HepG2 (cell line): Measurements from ENCODE around the gene KRTAP5-8. TPM values are rescaled to one million over a fixed set of nuclear protein-coding genes. Genes with fewer than 3 reads are reported as not detected.

Experiments
- ERF ChIP-seq: IDR thresholded peaks from 2 replicates; pipeline ENCODE4 v1.6.1; 2018; ENCODE audit warnings: missing biosample characterization, missing genetic modification reagents
- HMG20A ChIP-seq: IDR thresholded peaks from 2 replicates; pipeline ENCODE4 v1.6.1; 2016; ENCODE audit warnings: borderline replicate concordance
- HNF4G ChIP-seq, 2 experiments: sonication (generic) in 1 of 2; formaldehyde crosslinking in 1 of 2; IDR thresholded peaks; 2 replicates each; pipeline versions ENCODE4 v1.4.0 to v1.6.1; 2011 to 2020; ENCODE audit warnings: borderline replicate concordance in 2 of 2, low read depth in 2 of 2, mild to moderate bottlenecking in 2 of 2, low read length in 1 of 2, missing genetic modification reagents in 1 of 2, moderate library complexity in 1 of 2
- HOXA9 ChIP-seq: sonication (generic); formaldehyde crosslinking; IDR thresholded peaks from 2 replicates; pipeline ENCODE4 v1.8.1; 2022; ENCODE audit warnings: missing genetic modification reagents, mild to moderate bottlenecking, moderate library complexity, borderline replicate concordance
- KDM2A ChIP-seq: sonication (generic); formaldehyde crosslinking; IDR thresholded peaks from 2 replicates; pipeline ENCODE4 v1.4.0; 2020; ENCODE audit warnings: low read depth, missing genetic modification reagents, borderline replicate concordance
- KDM4B ChIP-seq: sonication (generic); formaldehyde crosslinking; IDR thresholded peaks from 2 replicates; pipeline ENCODE4 v1.4.0; 2020; ENCODE audit warnings: missing genetic modification reagents
- KDM6A ChIP-seq: IDR thresholded peaks from 2 replicates; pipeline ENCODE4 v1.6.1; 2016; ENCODE audit warnings: low read depth
- KLF13 ChIP-seq: sonication (generic); formaldehyde crosslinking; IDR thresholded peaks from 2 replicates; pipeline ENCODE4 v1.4.0; 2020; ENCODE audit warnings: mild to moderate bottlenecking, missing genetic modification reagents
- MXI1 ChIP-seq: IDR thresholded peaks from 3 replicates; pipeline ENCODE4 v1.6.1; 2012; ENCODE audit warnings: low read depth, low read length, inconsistent platforms, borderline replicate concordance
- NBN ChIP-seq: fragments of 450-650 bp; conservative IDR thresholded peaks from 2 replicates; pipeline ENCODE4 v1.6.1; 2017
- NCOA2 ChIP-seq: sonication (generic); formaldehyde crosslinking; IDR thresholded peaks from 2 replicates; pipeline ENCODE4 v1.8.0; 2022; ENCODE audit warnings: inconsistent platforms
- NFRKB ChIP-seq: fragments of 450-650 bp; IDR thresholded peaks from 2 replicates; pipeline ENCODE4 v1.6.1; 2017
- SOX5 ChIP-seq: IDR thresholded peaks from 2 replicates; pipeline ENCODE4 v1.6.1; 2016; ENCODE audit warnings: borderline replicate concordance
- TCF7 ChIP-seq: sonication (generic); IDR thresholded peaks from 2 replicates; pipeline ENCODE4 v1.6.1; 2016; ENCODE audit warnings: antibody characterized with exemption, low read depth
- ZNF354B ChIP-seq: sonication (generic); formaldehyde crosslinking; IDR thresholded peaks from 2 replicates; pipeline ENCODE4 v1.8.0; 2022; ENCODE audit warnings: mild to moderate bottlenecking, missing genetic modification reagents
- ZNF441 ChIP-seq: sonication (generic); formaldehyde crosslinking; IDR thresholded peaks from 2 replicates; pipeline ENCODE4 v1.7.0; 2021; ENCODE audit warnings: missing genetic modification reagents, borderline replicate concordance
- polyA plus RNA-seq, 8 experiments: library from polyadenylated mRNA; depleted of rRNA in 3 of 8; stranded (reverse) in 7 of 8; unstranded in 1 of 8; fragments of >200 nt; fragmentation: Illumina TruSeq in 4 of 8; extraction: Trizol in 4 of 8; gene quantifications; 2 replicates each; pipeline versions ENCODE4 v1.2.1 to v1.2.3, GENCODE V29; 2011 to 2016; ENCODE audit warnings: low read depth in 4 of 8, missing spikeins in 1 of 8, mixed read lengths in 1 of 8; ENCODE audit not compliant: insufficient read depth in 1 of 8
- total RNA-seq, 5 experiments: library from RNA; depleted of rRNA; stranded (reverse); fragments of >200 nt; fragmentation: Illumina TruSeq; extraction: Trizol; gene quantifications; 2 replicates each; pipeline ENCODE4 v1.2.3, GENCODE V29; 2016; ENCODE audit warnings: low read depth in 1 of 5
- TF ChIP-seq, protein P1 (sequence below): IDR thresholded peaks from 2 replicates; pipeline ENCODE4 v1.6.1; 2016
- TF ChIP-seq, protein P2 (sequence below): IDR thresholded peaks from 2 replicates; pipeline ENCODE4 v1.6.1; 2016; ENCODE audit warnings: missing genetic modification reagents, missing compliant biosample characterization
- TF ChIP-seq, protein P3 (sequence below): sonication (generic); formaldehyde crosslinking; IDR thresholded peaks from 2 replicates; pipeline ENCODE4 v1.8.1; 2022; ENCODE audit warnings: low read depth, mild to moderate bottlenecking, missing genetic modification reagents
- TF ChIP-seq, protein P4 (sequence below): sonication (generic); formaldehyde crosslinking; IDR thresholded peaks from 2 replicates; pipeline ENCODE4 v1.5.0; 2020; ENCODE audit warnings: missing genetic modification reagents
- TF ChIP-seq, protein P5 (sequence below): sonication (generic); formaldehyde crosslinking; IDR thresholded peaks from 2 replicates; pipeline ENCODE4 v1.8.0; 2022; ENCODE audit warnings: missing genetic modification reagents, mild to moderate bottlenecking, moderate library complexity, borderline replicate concordance
- TF ChIP-seq, protein P6 (sequence below): sonication (generic); formaldehyde crosslinking; IDR thresholded peaks from 2 replicates; pipeline ENCODE4 v1.4.0; 2020; ENCODE audit warnings: missing genetic modification reagents

The KRTAP5-8 gene
- total and polyA plus RNA-seq, 2 of the 13 experiments (the other 11 are each of a cell fraction or from before 2014, with no cell fraction given) = 0.20 TPM; not detected in 1

DNA sequence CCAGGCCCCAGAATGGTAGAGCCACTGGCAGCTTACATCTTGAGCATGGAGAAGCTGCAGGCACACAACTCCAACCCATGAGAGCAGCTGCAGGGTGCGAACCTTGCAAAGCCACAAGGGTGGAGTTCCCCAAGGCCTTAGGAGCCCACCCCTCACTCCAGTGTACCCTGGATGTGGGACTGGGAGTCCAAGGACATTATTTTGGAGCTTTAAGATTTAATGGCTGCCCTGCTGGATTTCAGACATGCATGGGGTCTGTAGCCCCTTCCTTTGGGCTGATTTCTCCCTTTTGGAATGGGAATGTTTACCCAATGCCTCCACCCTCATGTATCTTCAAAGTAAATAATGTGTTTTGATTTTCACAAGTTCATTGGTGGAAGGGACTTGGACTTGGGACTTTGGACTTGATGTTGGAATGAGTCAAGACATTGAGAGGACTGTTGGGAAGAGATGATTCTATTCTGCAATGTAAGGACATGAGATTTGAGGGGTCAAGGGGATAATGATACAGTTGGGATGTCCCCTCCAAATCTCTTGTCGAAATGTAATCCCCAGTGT lies 11.8 kb upstream of the KRTAP5-8 start (continued):
- TF ChIP-seq, protein P1, sequence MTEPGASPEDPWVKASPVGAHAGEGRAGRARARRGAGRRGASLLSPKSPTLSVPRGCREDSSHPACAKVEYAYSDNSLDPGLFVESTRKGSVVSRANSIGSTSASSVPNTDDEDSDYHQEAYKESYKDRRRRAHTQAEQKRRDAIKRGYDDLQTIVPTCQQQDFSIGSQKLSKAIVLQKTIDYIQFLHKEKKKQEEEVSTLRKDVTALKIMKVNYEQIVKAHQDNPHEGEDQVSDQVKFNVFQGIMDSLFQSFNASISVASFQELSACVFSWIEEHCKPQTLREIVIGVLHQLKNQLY = no peak
- TF ChIP-seq, protein P2, sequence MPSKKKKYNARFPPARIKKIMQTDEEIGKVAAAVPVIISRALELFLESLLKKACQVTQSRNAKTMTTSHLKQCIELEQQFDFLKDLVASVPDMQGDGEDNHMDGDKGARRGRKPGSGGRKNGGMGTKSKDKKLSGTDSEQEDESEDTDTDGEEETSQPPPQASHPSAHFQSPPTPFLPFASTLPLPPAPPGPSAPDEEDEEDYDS (CRISPR knock-in tag) = no peak
- peak; percentile 30; the same call in 1 of the 2 replicates for TF ChIP-seq TCF7
- TF ChIP-seq NCOA2 = peak; percentile 37; the same call in 1 of the 2 replicates
- peak; percentile 82; the same call in 1 of the 2 replicates for TF ChIP-seq HMG20A (CRISPR knock-in tag)
- TF ChIP-seq ZNF441 (CRISPR knock-in tag) = no peak
- TF ChIP-seq SOX5 (CRISPR knock-in tag) = peak; percentile 56; the same call in 1 of the 2 replicates
- TF ChIP-seq, protein P3, sequence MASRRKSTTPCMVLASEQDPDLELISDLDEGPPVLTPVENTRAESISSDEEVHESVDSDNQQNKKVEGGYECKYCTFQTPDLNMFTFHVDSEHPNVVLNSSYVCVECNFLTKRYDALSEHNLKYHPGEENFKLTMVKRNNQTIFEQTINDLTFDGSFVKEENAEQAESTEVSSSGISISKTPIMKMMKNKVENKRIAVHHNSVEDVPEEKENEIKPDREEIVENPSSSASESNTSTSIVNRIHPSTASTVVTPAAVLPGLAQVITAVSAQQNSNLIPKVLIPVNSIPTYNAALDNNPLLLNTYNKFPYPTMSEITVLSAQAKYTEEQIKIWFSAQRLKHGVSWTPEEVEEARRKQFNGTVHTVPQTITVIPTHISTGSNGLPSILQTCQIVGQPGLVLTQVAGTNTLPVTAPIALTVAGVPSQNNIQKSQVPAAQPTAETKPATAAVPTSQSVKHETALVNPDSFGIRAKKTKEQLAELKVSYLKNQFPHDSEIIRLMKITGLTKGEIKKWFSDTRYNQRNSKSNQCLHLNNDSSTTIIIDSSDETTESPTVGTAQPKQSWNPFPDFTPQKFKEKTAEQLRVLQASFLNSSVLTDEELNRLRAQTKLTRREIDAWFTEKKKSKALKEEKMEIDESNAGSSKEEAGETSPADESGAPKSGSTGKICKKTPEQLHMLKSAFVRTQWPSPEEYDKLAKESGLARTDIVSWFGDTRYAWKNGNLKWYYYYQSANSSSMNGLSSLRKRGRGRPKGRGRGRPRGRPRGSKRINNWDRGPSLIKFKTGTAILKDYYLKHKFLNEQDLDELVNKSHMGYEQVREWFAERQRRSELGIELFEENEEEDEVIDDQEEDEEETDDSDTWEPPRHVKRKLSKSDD (CRISPR knock-in tag) = no peak
- TF ChIP-seq, protein P4, sequence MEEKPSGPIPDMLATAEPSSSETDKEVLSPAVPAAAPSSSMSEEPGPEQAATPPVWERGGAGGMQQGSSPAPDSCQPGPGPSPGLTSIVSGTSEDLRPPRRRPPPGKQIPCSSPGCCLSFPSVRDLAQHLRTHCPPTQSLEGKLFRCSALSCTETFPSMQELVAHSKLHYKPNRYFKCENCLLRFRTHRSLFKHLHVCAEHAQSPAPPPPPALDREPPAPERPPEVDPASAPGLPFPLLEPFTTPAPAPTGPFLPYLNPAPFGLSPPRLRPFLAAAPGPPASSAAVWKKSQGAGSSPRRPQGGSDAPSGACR = no peak
- TF ChIP-seq NFRKB = no peak
- no peak for TF ChIP-seq KDM4B (CRISPR knock-in tag)
- no peak for TF ChIP-seq HOXA9 (CRISPR knock-in tag)
- no peak for TF ChIP-seq NBN
- no peak for TF ChIP-seq ZNF354B (CRISPR knock-in tag)
- TF ChIP-seq KDM2A (CRISPR knock-in tag) = no peak
- TF ChIP-seq ERF (CRISPR knock-in tag) = no peak
- TF ChIP-seq, protein P5, sequence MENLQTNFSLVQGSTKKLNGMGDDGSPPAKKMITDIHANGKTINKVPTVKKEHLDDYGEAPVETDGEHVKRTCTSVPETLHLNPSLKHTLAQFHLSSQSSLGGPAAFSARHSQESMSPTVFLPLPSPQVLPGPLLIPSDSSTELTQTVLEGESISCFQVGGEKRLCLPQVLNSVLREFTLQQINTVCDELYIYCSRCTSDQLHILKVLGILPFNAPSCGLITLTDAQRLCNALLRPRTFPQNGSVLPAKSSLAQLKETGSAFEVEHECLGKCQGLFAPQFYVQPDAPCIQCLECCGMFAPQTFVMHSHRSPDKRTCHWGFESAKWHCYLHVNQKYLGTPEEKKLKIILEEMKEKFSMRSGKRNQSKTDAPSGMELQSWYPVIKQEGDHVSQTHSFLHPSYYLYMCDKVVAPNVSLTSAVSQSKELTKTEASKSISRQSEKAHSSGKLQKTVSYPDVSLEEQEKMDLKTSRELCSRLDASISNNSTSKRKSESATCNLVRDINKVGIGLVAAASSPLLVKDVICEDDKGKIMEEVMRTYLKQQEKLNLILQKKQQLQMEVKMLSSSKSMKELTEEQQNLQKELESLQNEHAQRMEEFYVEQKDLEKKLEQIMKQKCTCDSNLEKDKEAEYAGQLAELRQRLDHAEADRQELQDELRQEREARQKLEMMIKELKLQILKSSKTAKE (CRISPR knock-in tag) = 0 out of 2 replicates have a peak, but pooled peaks have one; percentile 40
- no peak for TF ChIP-seq MXI1
- TF ChIP-seq HNF4G (IDR thresholded peaks at IDR 0.05; ENCODE audit: borderline replicate concordance, low read depth, low read length) = peak; percentile 72
- no peak; the same call in 1 of the 2 replicates for TF ChIP-seq HNF4G (CRISPR knock-in tag; IDR thresholded peaks at IDR 0.05; ENCODE audit: borderline replicate concordance, low read depth)
- TF ChIP-seq KDM6A = peak; percentile 63; the same call in 1 of the 2 replicates
- no peak for TF ChIP-seq KLF13
- TF ChIP-seq, protein P6, sequence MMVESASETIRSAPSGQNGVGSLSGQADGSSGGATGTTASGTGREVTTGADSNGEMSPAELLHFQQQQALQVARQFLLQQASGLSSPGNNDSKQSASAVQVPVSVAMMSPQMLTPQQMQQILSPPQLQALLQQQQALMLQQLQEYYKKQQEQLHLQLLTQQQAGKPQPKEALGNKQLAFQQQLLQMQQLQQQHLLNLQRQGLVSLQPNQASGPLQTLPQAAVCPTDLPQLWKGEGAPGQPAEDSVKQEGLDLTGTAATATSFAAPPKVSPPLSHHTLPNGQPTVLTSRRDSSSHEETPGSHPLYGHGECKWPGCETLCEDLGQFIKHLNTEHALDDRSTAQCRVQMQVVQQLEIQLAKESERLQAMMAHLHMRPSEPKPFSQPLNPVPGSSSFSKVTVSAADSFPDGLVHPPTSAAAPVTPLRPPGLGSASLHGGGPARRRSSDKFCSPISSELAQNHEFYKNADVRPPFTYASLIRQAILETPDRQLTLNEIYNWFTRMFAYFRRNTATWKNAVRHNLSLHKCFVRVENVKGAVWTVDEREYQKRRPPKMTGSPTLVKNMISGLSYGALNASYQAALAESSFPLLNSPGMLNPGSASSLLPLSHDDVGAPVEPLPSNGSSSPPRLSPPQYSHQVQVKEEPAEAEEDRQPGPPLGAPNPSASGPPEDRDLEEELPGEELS (CRISPR knock-in tag) = peak; percentile 39; the same call in 1 of the 2 replicates
